ENCODE measurements around the gene REELD1. TPM values are rescaled to one million over a fixed set of nuclear protein-coding genes. Genes with fewer than 3 reads are reported as not detected.

Gene REELD1
- polyA plus RNA-seq, 1 donor = 0.11 TPM

DNA sequence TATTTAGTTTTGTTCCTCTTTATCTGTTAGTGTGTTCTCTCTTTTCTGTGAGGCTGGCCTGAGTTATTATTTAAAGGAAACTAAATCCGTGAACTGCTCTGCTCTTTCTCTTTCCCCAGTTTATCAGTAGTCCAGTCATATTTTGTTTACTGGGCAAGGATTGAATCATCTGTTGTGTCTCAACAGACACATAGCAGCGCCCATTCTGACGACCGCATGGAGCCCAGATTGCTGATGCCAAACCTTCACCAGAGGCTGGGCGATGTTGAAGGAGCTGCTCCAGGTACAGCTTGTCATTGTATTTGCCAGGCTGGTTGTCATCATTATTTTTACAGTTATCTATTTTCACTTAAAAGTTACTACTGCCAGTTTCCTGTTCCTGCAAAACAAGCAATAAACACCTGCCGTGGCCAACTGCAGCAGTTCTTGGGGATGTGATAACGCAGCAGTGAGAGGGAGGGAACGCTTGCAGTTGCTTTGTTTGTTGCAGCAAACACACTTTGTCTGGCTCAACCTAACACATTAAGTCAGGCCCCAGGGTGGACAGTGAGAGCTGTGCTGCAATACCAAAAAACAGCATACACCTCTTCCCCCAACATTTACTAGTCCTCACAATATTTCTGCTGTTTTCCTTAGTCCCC, 10.1 kb downstream of the REELD1 start:
- no peak for DNase-seq (ENCODE audit: low read depth)

DNA sequence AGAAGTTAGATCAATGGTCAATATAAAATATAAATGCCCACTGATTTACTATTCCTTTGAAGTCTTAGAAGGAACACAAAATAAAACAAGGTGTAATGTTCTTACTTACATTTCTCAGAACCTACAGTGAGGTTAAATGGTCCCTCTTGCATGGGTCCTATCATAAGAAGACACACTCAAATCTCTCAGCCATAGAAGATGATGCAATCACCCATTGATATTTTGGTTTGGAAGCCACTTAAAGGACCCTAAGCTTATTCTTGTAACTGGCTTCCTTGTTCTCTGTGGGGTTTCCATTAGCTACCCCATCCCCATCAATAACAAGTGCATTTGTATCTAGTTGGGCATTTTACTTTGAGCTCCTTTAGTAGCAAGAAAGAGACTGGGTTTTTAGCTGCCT, 15.1 kb downstream of the REELD1 start:
- no peak for DNase-seq (ENCODE audit: low read depth)

- no peak for DNase-seq (ENCODE audit: low read depth)
These were observed 17.9 kb downstream of the REELD1 start for GRCh38 chr4:146232131-146232722.

GRCh38 chr4:146235654-146236177, 21.4 kb downstream of the REELD1 start:
- no peak for DNase-seq (ENCODE audit: low read depth)

- no peak for DNase-seq (ENCODE audit: low read depth)
These were observed 21.9 kb downstream of the REELD1 start for GRCh38 chr4:146236216-146236615.

- no peak for DNase-seq (ENCODE audit: low read depth)
These were observed 22.8 kb downstream of the REELD1 start for GRCh38 chr4:146237092-146237491.

DNA sequence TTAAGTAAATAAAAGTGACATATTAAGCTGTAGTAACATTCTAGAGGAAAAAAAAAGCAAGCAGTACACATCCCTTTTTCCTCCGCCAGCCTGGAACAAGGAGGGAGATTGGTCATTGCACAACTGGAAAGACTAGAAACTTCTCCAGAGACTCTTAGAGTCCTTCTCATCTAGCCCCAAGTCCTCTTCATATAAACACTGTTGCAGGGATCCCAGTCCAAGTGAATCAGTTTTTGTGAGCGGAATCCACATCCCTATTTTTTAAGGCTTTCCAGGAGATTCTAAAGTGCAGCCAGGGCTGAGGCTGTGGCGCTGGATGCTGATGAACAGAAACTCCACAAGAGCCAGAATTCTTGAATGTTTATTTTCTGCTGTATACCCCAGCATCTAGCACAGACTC, 23.8 kb downstream of the REELD1 start:
- no peak for DNase-seq (ENCODE audit: low read depth)

DNA sequence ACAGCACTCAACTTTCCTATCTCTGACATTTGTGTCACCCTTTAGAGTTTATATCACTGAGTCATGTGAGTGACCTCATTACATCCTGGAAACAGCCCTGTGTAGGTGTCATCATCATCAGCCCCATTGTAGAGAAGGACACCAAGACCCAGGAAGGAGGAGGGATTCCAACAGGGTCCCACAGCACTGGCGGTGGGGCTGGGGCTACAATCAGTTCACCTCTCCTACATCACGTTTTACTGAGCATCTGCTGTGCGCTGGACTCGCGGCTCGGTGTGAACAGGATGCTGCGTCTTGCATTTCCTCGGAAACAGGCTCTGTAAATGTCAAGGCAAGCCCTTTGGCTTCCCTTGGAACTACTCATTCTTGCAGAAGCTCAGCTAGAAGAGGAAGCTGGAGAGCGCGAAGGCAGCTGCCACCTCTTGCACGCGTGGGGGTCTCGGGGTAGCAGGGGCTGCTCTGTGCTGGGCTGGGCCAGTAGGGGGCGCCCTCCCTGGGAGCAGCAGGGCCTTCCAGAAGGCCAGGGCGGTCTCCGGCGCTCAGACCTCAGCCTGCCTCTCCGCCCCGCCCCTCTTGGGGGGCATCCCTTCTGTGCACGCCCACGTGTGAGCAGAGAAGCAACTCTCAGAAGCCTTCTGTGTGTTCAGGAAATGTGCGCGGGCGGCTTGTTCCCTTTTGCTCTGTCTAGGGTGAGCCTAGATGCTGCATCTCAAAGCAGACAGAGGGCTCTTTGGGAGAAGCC, 29.0 kb downstream of the REELD1 start:
- no peak for DNase-seq (ENCODE audit: low read depth)

DNA sequence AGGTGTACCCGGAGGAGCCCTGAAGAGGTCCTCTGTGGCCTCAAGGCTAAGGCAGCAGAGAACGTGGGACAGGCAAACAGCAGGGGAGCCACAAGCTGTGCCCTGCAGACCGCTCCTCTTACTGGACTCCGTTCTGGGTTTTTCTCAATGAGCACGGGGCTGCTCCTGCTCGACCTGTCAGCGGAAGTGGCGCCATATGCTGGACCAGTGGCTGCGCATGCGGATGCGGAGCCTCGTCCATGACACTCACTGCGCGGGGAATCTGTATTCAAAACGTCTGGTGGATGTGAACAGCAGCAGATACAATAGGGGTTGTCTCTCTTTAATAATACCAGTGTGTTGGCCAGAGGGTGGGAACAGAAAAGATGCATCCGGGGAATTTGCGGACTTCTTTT, 29.5 kb downstream of the REELD1 start:
- no peak for DNase-seq (ENCODE audit: low read depth)

GRCh38 chr4:146244496-146244895, 30.2 kb downstream of the REELD1 start:
- no peak for DNase-seq (ENCODE audit: low read depth)

DNA sequence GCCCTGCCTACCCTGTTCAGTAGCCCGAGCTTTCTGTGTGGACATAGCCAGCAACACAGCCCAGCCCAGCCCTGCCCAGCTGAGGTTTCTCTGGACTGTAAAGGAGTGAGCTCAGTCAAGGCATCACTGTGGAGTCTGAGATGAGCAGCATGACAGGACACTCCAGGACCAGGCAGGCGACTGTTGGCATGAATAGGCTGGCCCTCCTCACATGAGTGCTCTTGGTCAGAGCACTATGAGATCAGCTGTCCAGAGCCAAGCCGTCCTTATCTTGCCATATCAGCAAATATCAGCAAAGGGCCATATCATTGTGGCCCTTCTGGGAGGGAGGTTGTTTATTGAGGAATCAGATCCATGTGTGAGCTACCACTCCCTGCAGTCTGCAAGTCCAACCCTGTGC, 30.9 kb downstream of the REELD1 start:
- DNase-seq (ENCODE audit: low read depth) = no peak

- DNase-seq (ENCODE audit: low read depth) = peak; percentile 61
These were observed 31.5 kb downstream of the REELD1 start for GRCh38 chr4:146245850-146246249.

DNA sequence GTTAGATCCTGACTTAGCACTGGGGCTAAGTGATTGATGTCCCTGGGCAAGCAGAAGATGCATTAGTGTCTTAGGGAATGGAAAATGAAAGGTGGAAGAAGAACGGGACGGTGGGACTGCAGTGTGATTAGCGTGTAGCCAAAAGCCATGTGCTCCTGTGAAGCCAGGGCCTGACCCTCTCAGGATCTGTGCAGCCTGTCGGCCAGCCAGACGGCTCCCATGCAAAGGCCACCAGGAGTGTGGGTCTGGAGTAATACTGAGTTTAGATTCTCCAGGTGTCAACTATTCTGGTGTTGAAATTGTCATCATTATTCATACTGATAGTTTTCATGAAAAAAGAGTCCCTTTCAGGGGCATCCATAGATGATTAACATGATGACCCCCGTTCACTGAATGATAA, 32.0 kb downstream of the REELD1 start:
- no peak for DNase-seq (ENCODE audit: low read depth)

DNA sequence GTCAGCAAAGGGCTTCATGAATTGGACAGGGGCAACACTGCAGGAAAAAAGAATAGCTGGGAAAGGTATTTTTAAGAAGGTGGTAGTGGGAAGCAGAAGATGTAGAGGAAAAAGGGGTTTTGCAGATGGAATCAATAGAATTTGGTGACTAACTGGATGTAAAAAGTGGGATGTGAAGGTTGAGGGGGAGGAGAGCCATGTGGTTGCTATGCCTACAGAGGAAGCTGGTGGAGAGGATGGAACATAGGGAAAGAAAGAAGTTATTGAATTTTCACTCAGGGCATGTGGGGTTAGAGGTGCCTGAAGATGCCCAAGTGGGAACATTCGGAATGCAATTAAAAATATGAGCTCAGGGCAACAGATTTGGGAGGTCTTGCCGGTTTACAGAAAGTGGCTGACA, 33.0 kb downstream of the REELD1 start:
- no peak for DNase-seq (ENCODE audit: low read depth)

DNA sequence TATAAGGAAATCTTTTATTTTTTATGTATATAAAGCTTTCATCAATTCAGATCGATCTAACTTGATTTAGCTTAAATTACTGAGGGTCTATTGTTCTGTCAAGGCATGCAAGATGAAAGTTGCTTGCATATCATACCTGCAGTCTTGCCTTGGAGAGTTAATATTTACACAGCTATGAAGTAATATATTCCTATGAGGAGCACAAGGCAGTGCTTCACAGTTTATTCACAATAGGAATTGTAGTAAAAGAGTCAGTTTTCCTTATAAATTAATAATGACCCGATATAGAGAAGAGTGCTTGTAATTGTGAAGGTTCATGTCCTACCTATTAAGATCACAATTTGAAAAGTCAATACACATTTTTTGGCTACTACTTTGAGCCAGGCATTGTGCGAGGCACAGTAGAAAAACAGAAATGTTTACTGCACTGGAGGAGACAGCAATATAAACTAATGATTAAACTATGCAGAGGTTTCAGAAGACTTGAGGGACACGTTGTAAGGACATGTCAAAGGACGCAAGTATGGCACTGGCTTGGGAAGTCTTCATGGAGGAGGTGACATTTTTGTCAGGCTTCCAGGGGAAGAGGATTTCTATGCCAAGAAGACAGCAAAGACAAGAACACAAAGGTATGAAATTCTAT, 38.8 kb downstream of the REELD1 start:
- no peak for DNase-seq (ENCODE audit: low read depth)

GRCh38 chr4:146255463-146255862, 41.1 kb downstream of the REELD1 start:
- DNase-seq (ENCODE audit: low read depth) = no peak

DNA sequence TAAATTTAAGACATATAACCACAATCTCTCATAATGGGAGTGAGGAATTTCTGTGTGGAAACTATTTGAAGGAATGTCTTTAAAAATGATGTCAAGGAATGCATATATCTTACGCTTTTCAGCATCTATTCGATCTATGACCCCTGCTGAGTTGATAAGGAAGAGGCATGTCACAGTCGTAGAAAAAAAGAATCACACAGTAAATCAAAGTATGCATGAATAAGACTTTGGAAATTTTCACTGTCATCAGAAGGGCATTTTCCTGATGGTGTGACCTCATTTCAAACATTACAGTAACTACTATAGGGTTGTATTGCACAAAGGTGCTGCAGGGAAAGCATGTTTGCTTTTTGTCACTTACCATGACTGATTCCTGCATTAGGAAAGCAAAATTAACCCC, 41.5 kb downstream of the REELD1 start:
- no peak for DNase-seq (ENCODE audit: low read depth)

DNA sequence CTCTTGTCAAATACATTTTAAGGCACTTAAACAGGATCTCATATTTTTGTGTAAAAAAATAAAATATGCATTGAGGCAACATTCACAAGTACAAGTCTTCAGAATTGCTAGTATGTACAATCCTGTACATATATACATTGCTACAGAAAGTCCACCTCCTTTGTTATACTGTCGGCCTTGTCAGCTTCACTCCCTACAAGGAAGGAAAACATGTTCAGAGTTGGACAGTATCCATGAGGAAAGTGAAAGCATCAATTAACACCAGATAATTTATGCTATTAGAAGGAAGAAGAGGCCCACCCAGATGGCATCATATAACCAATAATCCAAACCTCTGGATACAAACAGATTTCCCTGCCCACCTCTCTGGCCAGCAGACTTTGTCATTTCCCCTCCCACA, 42.0 kb downstream of the REELD1 start:
- DNase-seq (ENCODE audit: low read depth) = no peak

GRCh38 chr4:146257511-146257910, 43.2 kb downstream of the REELD1 start:
- no peak for DNase-seq (ENCODE audit: low read depth)

- no peak for DNase-seq (ENCODE audit: low read depth)
These were observed 46.2 kb downstream of the REELD1 start for GRCh38 chr4:146260521-146260920.

GRCh38 chr4:146261041-146261440, 46.7 kb downstream of the REELD1 start:
- no peak for DNase-seq (ENCODE audit: low read depth)

GRCh38 chr4:146263793-146264192, 49.5 kb downstream of the REELD1 start:
- no peak for DNase-seq (ENCODE audit: low read depth)

Data from forelimb muscle (tissue), 1 donor.